ENCODE data around the gene CD164L2.
"Not testable (repeated sequence)": the region's sequence is repeated elsewhere in the genome, so short reads cannot be mapped to it uniquely, and the experiment has no call there.

The CD164L2 gene

GRCh38 chr1:27413004-27413403 is 29.9 kb upstream of the CD164L2 start:
- Mint-ChIP-seq H3K4me1 (peaks cover 31% of the 10 kb centered on the region), H3K27ac (peak overlapping the region; percentile 75), H3K9me3 (no peaks in the 10 kb centered on the region), H3K27me3 (no peaks in the 10 kb centered on the region), H3K36me3 (peaks cover 38% of the 10 kb centered on the region), H3K4me3 (no peak overlapping the region)
- no peak for ATAC-seq (ENCODE audit: low read depth)
- DNase-seq (ENCODE audit: low spot score in 2 of 2) = no peak

GRCh38 chr1:27412502-27412901 is 29.4 kb upstream of the CD164L2 start:
- peaks cover 31% of the 10 kb centered on the region for H3K4me1 Mint-ChIP-seq
- H3K27ac Mint-ChIP-seq = no peak overlapping the region
- H3K9me3 Mint-ChIP-seq = no peaks in the 10 kb centered on the region
- H3K27me3 Mint-ChIP-seq = no peaks in the 10 kb centered on the region
- H3K4me3 Mint-ChIP-seq = no peak overlapping the region
- DNase-seq (ENCODE audit: low spot score in 2 of 2) = no peak
- peaks cover 40% of the 10 kb centered on the region for H3K36me3 Mint-ChIP-seq
- ATAC-seq (ENCODE audit: low read depth) = no peak

- Mint-ChIP-seq H3K9me3 (no peaks in the 10 kb centered on the region), H3K4me1 (peaks cover 29% of the 10 kb centered on the region), H3K27ac (peak overlapping the region; percentile 31), H3K36me3 (peaks cover 36% of the 10 kb centered on the region), H3K4me3 (no peak overlapping the region), H3K27me3 (no peaks in the 10 kb centered on the region)
- ATAC-seq (ENCODE audit: low read depth) (no peak), DNase-seq (ENCODE audit: low spot score in 2 of 2) (no peak)
Observed at GRCh38 chr1:27410709-27411108, 27.6 kb upstream of the CD164L2 start.

DNA sequence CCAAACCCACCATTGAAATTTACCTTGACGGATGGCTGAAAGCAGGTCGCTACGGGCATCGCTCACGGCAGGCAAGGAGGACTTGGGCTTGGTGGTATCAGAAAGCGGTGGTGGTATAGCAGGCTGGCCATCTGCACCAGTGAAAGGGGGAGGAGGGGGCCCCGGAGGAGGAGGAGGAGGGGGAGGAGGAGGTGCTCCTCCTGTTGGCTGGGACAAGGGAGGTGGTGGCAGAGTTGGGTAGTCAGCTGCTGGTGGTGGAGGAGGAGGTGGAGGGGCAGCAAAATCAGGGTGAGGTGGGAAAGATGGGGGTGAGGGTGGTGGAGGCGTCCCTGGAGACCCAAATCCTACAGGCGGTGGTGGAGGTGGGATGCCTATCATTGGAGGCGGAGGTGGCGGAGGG is 26.5 kb upstream of the CD164L2 start:
- no peaks in the 10 kb centered on the region for H3K27me3 Mint-ChIP-seq
- no peaks in the 10 kb centered on the region for H3K9me3 Mint-ChIP-seq
- H3K4me3 Mint-ChIP-seq = no peak overlapping the region
- DNase-seq (ENCODE audit: low spot score in 2 of 2) = no peak
- no peak overlapping the region for H3K27ac Mint-ChIP-seq
- no peak for ATAC-seq (ENCODE audit: low read depth)
- peaks cover 30% of the 10 kb centered on the region for H3K36me3 Mint-ChIP-seq
- peaks cover 28% of the 10 kb centered on the region for H3K4me1 Mint-ChIP-seq

DNA sequence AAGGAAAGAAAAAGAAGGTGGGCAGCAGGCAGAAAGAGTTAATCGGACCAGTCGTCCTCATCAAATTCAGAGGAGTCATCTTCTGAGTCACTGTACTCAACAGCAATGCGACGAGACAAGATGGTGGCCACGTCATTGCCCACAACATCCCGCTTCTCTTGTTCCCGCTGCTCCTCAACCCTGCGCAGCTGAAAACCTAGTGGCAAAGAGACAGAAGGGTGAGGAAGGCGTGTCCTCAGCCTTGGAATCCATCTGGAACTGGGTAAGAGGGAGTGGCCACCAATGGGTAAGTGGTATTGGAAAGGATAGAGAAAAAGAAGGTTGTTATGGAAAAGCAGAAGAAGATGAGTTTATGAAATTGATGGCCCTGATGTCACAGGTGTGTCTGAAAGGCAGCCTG is 25.0 kb upstream of the CD164L2 start:
- Mint-ChIP-seq H3K27me3 (no peaks in the 10 kb centered on the region), H3K4me1 (peaks cover 41% of the 10 kb centered on the region), H3K4me3 (no peak overlapping the region), H3K36me3 (peaks cover 21% of the 10 kb centered on the region), H3K9me3 (no peaks in the 10 kb centered on the region), H3K27ac (peak overlapping the region; percentile 68)
- DNase-seq (ENCODE audit: low spot score in 2 of 2) (no peak), ATAC-seq (ENCODE audit: low read depth) (no peak)

GRCh38 chr1:27406791-27407190 is 23.7 kb upstream of the CD164L2 start:
- Mint-ChIP-seq H3K4me3 (peak overlapping the region; percentile 21), H3K36me3 (peaks cover 18% of the 10 kb centered on the region), H3K4me1 (peaks cover 46% of the 10 kb centered on the region), H3K27ac (peak overlapping the region; percentile 81)
- ATAC-seq (ENCODE audit: low read depth) = peak; percentile 34
- not testable (repeated sequence) for DNase-seq (ENCODE audit: low spot score in 2 of 2); H3K27me3 Mint-ChIP-seq; H3K9me3 Mint-ChIP-seq

- H3K27me3 Mint-ChIP-seq = no peaks in the 10 kb centered on the region
- no peak for DNase-seq (ENCODE audit: low spot score in 2 of 2)
Observed at GRCh38 chr1:27406362-27406680, 23.2 kb upstream of the CD164L2 start.

DNA sequence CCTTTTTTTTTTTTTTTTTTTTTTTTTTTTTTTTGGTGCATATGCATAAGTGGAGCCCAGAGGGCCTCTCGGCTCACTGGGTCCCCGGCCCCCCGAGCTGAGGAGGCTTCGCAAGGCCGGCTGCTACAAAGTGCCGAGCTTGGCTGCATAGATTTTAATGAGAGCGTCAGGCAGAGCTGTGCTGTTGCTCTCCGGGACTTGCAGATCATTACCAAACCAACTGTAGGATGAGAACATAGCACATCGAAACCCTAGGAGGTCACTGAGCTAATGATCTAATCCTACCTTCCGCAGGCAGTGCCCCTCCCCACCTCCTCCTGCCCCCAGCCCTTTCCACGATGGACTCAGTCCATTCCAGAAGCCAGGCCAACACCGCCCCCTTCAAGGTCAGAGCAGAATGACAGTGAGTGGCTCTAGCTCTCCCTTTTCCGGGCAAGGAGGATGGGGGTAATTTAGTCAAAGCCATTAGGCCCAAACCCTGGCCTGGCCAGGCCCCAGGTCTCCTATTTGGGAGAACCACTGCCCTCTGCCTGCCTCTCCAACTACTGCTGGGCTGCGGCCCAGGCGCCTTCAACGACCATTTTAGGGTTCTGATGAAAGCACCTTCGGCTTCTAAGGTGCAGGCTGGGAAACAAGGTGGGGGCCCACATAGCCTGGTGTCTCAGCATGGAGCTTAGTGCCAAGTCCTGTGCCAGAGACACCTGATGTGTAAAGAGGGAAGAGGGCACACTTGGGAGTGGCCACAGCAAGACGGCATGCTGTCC is 22.6 kb upstream of the CD164L2 start:
- not testable (repeated sequence) for H3K4me3 Mint-ChIP-seq; H3K27me3 Mint-ChIP-seq; ATAC-seq (ENCODE audit: low read depth); DNase-seq (ENCODE audit: low spot score in 2 of 2); H3K9me3 Mint-ChIP-seq
- Mint-ChIP-seq H3K27ac (peak overlapping the region; percentile 81), H3K36me3 (peaks cover 13% of the 10 kb centered on the region), H3K4me1 (peaks cover 49% of the 10 kb centered on the region)

More at GRCh38 chr1:27406362-27406680, 23.2 kb upstream of the CD164L2 start:
- H3K27ac Mint-ChIP-seq = peak overlapping the region; percentile 81
- no peak overlapping the region for H3K4me3 Mint-ChIP-seq
- H3K9me3 Mint-ChIP-seq = no peaks in the 10 kb centered on the region
- no peak for ATAC-seq (ENCODE audit: low read depth)
- H3K36me3 Mint-ChIP-seq = peaks cover 17% of the 10 kb centered on the region
- peaks cover 49% of the 10 kb centered on the region for H3K4me1 Mint-ChIP-seq

DNA sequence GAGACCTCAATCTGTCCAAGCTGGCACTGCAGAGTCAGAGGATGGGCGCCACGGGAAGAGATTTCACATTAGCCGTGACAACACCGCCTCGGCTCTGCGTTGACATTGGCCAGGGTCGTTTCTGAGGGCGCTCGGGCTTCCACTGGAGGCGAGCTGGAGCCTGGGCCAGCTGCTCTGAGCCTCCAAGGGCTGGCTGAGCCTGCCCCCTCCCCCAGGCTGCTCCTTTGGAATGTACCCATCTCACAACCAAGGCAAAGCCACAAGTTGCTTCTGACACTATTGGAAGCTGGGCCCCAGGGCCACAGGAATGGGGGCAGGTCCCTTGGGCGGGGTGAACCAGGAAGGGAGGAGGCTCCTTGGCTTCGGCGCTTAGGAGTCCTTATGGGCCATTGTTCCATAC is 21.9 kb upstream of the CD164L2 start:
- Mint-ChIP-seq H3K4me3 (no peak overlapping the region), H3K4me1 (peaks cover 52% of the 10 kb centered on the region), H3K36me3 (peaks cover 13% of the 10 kb centered on the region), H3K27me3 (no peaks in the 10 kb centered on the region), H3K9me3 (no peaks in the 10 kb centered on the region), H3K27ac (no peak overlapping the region)
- DNase-seq (ENCODE audit: low spot score in 2 of 2) (no peak), ATAC-seq (ENCODE audit: low read depth) (no peak)

GRCh38 chr1:27403931-27404330 is 20.8 kb upstream of the CD164L2 start:
- peak overlapping the region; percentile 68 for H3K4me3 Mint-ChIP-seq
- no peaks in the 10 kb centered on the region for H3K27me3 Mint-ChIP-seq
- peaks cover 50% of the 10 kb centered on the region for H3K4me1 Mint-ChIP-seq
- no peak for DNase-seq (ENCODE audit: low spot score in 2 of 2)
- H3K9me3 Mint-ChIP-seq = no peaks in the 10 kb centered on the region
- H3K36me3 Mint-ChIP-seq = peaks cover 13% of the 10 kb centered on the region
- H3K27ac Mint-ChIP-seq = peak overlapping the region; percentile 79
- ATAC-seq (ENCODE audit: low read depth) = no peak

GRCh38 chr1:27403065-27403726 is 20.1 kb upstream of the CD164L2 start:
- Mint-ChIP-seq H3K4me1 (peaks cover 44% of the 10 kb centered on the region), H3K36me3 (peaks cover 7% of the 10 kb centered on the region), H3K27me3 (no peaks in the 10 kb centered on the region), H3K4me3 (peak overlapping the region; percentile 63), H3K9me3 (no peaks in the 10 kb centered on the region), H3K27ac (peak overlapping the region; percentile 79)
- ATAC-seq (ENCODE audit: low read depth) (peak; percentile 77), DNase-seq (ENCODE audit: low spot score in 2 of 2) (peak; percentile 55)

- Mint-ChIP-seq H3K4me3 (no peak overlapping the region), H3K27ac (peak overlapping the region; percentile 79), H3K9me3 (no peaks in the 10 kb centered on the region), H3K4me1 (peaks cover 40% of the 10 kb centered on the region), H3K27me3 (no peaks in the 10 kb centered on the region), H3K36me3 (peaks cover 2% of the 10 kb centered on the region)
- ATAC-seq (ENCODE audit: low read depth) (no peak), DNase-seq (ENCODE audit: low spot score in 2 of 2) (no peak)
Observed at GRCh38 chr1:27402349-27402754, 19.2 kb upstream of the CD164L2 start.

DNA sequence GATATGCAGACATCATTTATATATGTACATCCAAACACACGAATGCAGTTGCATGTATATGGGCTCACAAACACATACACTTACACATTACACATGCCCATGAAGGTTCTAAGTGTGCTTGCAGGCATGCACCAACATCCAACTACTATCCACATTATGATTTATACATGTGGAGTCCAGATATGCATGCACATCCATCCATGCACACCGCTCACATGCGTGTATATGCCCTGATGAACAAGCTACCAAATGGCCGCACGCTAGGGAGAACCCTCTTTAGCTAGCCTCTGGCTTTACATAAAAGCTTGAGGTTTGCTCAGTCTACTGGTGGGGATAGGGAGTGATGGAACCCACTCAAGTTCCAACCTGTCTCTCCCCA is 17.8 kb upstream of the CD164L2 start:
- Mint-ChIP-seq H3K27me3 (no peaks in the 10 kb centered on the region), H3K36me3 (no peaks in the 10 kb centered on the region), H3K9me3 (no peaks in the 10 kb centered on the region), H3K4me1 (peaks cover 29% of the 10 kb centered on the region), H3K27ac (peak overlapping the region; percentile 38), H3K4me3 (no peak overlapping the region)
- ATAC-seq (ENCODE audit: low read depth) (no peak), DNase-seq (ENCODE audit: low spot score in 2 of 2) (no peak)

DNA sequence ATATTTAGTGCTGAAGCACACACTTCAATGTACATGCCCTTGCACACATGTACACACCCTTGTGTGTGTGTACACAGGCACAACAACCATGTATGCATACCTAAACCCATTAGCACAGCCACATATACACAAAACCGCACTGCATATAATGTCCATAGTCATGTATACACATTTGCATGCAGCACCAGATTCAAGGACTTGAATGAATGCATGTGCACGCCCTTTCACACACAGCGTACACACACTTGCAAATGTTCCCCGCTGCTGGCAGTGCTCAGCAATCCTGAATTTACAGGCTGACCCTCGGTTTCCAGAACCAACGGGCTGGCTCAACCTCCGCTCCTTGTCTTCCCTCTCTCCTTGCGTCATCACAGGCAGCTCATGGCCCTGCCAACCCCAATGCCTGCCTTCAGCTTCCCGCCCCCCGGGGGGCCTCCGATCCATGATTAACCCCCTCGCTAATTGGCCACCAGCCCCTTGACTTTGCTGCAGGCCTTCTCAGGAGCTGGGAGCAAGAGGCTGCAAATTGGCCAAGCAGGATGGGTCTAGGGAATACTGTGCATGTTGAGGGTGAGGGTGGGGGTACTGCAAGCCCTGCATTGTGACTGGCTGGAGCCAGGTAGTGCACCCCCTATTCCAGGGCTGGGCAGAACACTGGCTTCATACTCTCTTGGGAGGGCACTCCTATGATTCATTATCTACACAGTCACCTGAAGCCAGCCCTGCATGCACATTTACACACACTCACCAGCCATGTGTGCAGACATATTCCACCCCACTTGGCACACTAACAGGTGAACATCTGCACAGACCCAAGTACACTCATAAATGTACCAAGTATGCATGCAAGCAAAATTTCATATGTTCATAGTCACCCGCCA is 17.2 kb upstream of the CD164L2 start:
- ATAC-seq (ENCODE audit: low read depth) = no peak
- Mint-ChIP-seq H3K4me3 (no peak overlapping the region), H3K27me3 (no peaks in the 10 kb centered on the region), H3K27ac (peak overlapping the region; percentile 76), H3K36me3 (no peaks in the 10 kb centered on the region), H3K4me1 (peaks cover 29% of the 10 kb centered on the region), H3K9me3 (no peaks in the 10 kb centered on the region)
- no peak for DNase-seq (ENCODE audit: low spot score in 2 of 2)

Data from memory B cell (primary cell).